Medulla oblongata (tissue), 1 donor: ENCODE measurements around the gene SUPT4H1.

Experiments used
- DNase-seq: peaks from one replicate; pipeline ENCODE4 v3.0.0-alpha.2; 2015; ENCODE audit errors: extremely low spot score

Gene SUPT4H1

DNA sequence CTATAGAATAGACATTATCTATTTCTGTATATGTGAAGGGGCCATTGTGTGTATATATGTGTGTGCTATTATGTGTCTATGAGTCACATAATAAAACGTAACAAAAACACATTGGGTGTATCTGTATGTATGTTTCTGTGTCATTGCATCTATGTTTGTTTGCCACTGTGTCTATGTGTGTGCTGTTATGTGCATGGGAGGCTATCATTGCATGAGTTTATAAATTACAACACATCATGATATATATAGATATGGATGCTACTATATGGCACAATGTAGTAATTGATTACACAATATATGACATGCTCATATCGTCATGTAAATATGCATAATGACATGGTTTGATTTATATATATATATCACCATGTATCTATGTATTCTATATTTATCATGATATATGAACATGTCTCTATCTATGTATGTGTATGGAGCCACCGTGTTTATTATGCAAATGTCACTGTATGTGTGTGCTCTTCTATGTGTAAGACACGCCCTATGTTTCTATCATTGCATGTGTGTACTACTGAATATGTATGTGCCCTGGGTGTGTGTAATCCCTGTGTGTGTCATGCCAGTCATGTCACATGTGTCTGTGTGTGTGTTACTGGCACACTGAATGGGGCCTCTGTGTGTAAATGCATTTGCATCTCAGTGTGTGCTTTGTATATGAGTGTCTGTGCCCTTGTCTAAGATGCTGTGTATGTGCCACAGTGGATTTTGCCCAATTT is 22.0 kb downstream of the SUPT4H1 start:
- DNase-seq: no peak

DNA sequence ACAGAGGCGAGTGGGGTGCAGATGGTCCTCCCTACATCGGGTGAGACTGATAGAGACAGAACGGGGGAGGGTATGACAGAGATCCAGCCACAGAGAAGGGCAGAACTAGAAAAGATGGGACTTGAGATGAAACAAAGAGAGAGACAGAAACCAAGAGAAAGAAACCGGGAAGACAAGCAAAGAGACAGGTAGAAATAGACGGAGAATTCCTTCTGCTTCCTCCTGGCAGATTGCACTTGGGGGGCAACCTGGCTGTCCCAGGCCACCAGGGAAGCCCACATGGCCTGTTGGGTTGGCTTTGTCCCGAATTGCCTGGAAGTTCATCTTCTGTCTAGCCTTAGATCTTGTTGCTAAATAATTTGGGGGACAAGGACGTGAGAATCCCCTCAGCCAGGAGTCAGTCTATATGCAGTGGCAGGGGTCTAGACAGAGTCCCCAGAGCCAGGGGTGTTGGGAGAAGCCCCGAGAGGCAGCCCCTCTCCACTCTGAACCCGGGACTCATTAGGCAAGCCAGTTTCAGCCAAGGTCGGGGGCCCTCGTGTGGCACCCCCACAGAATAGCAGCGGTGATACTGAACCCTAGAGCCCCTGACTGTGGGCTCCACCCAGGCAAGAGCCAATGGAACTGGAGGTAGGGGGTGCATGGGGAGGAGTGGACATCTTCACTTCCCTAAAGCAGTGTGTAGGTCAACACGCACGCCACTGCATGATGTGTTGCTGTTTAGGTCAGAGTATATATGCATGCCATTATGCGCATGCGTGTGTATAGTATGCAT is 22.8 kb downstream of the SUPT4H1 start:
- DNase-seq: peak; percentile 75

DNA sequence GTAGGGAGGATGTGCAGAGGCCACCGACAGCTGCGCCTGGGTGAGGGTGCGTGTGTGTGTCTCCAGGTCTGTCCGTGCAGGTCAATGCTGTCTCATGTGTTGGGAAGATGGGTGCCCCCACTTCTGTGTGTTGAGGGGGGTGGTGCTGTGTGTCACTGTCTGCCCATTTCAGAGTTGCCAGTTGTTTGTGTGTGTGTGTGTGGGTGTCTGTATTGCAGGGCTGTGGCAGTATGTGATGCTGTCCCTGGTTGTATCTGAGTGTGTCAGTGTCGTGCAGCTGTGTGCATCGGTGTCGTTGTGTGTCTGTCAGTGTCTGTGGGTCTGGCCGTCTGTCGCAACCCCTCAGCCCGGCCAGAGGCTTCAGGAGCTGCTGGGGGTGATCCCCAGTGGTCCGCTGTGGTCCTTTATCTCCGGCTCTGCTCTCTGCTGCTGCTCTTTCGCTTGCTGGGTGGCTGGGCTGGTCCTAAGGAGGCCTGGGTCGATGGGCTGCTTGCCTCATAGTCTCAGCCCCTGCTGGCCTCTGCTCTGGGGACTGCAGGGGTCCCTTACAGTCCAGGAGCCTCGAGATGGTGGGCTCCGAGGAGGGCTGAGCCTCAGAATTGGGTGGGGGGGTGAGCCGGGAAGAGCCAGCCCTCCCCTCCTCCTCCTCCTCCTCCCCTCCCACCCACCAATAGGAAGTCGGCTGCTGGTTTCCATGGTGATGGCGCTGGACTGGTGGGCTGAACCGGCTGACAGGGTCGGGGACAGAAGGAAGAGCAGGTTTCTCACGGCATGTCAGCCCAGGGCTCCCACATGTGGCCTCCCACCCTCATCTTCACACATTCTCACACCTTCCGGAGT is 23.6 kb downstream of the SUPT4H1 start, which contains the start of gene TSPOAP1:
Gene TSPOAP1, minus strand, starts transcription at position 601 of the 840 bp plus-strand sequence. CDS start 875 bp downstream, outside the sequence.
- peak; percentile 56 for DNase-seq

DNA sequence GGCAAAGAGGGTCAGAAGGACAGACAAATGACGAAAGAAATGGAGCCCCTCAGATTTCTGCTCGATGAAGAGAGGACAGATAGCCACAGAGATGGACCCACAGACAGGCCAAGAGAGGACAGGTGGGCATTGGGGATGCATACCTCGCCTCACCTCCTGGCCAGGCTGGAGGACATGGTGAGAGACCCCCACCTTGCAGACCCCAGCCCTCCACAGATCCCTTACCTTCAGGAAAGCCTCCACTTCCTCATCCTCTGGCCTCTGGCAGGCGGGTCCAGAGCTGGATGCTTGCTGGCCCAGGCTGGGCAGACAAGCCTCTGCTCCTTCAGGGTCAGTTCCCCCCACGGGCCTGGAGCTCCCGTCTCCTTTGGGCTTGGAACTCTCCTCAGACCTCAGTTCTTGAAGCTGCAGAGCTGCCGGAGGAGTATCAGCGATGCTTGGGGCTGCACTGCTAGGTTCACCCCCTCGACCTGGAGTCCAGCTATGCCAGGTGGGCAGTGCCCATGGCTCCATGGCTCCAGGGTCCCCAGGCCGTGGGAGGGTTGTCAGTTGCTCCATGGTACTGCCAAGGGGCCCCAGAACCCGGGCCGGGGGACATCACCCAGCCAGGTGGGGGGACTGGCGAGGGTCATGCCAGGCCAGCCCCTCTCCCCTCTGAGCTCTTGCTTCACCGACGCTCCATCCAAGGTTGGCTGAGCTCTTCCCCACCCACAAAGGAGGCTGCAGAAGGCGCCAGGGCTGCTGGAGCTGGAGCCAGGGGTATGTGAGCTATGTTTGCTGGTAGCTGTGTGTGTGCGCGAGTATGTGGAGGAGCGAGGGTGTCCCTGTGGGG is 24.4 kb downstream of the SUPT4H1 start:
- no peak for DNase-seq

DNA sequence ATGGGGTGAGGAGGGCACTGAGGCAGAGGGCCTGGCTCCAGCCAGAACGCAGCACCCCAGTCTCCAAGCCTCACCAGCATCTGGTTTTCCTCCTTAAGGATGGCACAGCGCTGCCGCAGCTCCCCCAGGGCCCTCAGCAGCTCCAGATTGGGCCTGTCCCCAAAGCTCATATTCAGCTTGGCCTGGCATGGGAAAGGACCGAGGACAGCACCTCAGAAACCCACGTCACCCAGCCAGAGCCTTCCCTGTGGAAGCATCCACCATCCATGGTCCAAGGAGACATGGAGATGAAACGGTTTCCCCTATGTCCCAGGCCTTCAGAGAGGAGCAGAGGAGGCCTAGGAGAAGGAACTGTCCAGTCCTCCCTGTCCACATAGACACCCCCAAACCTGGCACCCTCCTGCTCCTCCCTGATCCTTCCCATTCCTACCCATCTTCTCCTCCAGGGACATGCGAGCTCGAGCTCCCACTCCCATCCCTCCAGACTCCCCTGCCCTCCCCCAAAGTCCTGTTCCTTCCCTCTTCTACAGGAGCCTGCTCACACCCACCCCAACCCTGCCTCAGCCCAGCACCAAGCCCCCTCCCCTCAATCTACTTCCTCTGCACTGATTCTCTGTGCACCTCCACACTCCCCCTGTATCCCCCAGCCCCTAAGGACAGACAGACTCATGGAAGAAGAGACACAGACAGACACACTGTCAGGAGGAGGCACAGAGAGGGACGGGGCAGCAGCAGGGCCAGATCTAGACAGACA is 25.2 kb downstream of the SUPT4H1 start:
- DNase-seq: no peak

DNA sequence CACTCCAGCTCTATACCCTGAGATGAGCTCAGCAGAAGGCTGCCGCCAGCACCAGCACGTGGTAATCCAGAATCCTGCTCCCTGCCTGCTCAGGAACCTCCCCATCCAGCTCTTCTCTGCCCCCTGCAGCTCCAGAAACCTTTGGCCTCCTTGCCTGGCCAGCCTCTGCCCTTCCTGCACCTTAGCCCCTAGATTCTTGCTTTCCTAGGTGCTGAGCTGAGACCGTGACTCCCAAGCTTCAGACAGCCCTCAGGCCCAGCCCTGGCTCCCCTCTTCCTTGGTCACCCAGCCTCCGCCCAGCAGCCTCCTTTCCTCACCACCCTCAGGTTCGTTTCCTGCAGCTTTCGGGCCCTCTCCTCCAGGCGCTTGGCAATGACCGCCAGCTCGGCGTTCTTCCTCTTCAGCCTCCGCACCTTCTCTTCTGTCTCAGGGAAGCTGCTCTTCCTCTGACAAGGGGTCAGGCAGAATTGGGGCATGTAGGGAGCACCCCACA is 26.0 kb downstream of the SUPT4H1 start:
- DNase-seq: no peak

DNA sequence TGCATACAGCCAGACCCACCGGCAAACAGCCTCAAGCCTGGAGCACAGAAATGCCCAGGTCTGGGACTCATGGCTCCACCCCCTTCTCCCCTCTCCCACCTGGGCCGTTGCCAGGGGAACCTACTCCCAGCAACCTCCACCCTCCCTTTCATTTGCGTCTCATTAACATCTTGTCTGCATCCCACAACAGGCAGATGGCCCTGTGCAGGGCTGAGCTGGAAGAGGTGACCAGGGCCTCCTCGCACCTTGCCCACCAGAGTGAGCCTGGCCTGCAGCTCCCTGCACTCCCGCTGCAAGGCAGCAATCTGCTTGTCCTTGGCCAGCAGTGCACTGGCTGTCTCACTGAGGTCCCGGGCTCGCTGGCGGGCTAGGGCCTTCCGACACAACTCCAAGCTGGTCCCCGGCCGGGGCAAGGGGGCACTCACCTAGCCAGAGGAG is 26.7 kb downstream of the SUPT4H1 start:
- no peak for DNase-seq

DNA sequence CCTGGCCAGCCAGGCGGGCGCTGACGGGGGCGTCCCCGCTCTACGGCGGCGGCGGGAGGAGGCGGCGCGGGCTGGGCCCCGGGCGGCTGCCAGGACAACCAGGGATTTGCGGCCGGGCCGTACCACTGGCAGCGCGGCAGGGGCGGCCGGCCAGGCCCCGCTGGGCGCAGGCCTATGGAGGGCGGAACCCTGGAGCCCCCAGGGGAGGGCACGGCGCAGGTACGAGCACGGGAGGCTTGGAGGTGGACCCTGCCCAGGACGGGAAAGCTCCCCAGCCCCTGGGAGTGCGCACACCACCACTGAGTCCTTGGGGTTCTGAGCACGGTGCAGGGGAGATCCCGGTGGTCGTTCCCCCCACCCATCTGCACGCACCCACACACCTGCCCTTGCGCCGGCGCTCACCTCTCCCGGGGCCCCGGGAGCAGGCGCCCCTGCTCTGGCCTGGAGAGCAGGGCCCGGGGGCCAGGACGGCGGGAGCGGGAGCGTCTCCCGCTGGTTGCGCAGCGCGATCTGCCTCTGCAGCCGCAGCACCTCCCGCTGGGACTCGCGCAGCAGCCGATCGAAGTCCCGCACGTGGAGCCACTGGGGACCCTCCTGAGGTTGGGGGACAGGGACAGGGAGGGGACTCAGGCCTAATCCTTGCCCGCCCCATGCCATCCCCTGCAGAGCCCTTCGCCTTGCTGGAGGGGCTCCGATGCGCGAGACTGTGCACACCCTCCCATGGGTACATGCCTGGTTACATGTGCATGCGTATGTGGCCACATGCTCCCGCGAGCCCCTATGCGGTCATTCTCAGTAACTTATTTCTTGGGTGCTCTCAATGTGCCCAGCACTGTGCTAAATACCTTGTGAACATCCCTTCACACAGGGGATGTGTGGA is 27.4 kb downstream of the SUPT4H1 start:
- DNase-seq: no peak

DNA sequence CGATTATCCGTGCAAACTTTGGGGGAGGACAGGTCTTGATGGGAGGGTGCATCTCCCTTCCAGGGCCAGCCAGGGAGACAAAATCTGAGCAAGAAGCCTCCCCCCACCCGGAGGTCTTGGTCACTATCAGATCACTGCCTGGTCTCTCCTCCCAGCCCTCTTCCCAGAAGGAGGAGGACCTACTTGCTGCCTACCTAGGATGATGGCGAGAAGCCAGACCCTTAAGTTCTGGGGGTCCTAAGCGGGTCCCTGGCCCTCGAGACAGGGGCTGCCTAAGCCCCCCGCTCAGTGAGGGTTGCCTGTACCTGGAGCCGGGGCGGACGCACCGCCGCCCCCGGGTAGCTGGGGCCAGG is 28.0 kb downstream of the SUPT4H1 start:
- no peak for DNase-seq

DNA sequence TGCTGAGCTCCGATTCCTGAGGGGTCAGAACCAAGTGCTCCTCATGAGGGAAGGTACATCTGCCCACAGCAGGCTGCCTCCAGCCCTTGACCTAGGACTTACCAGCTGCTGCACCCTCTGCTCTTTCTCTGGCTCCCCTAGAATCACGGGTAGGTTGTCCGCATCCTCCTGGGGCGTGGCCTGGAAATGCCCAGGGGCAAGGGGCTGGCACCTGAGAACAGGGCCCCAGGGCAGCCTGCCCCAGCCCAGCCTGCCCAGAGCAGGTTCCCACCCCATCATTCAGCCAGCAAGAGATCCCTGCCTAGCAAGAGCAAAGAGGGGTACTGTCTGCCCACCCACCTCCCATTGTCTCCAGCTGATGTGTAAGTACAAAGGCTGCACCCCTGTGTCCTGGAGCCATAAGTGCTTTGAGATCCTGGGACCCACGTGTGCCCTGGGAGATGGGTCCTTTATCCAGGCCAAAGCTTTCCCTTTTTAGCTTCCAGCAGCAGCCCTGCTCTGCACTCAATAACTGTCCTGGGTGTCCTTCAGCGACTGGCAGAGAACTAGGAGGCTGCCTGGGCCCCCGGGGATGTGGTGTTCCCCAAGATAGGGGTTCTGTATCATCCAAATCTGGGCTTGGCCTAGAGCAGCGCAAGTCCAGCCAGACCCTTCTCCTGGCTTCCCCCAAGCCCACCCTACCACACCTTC is 28.5 kb downstream of the SUPT4H1 start:
- DNase-seq: no peak

DNA sequence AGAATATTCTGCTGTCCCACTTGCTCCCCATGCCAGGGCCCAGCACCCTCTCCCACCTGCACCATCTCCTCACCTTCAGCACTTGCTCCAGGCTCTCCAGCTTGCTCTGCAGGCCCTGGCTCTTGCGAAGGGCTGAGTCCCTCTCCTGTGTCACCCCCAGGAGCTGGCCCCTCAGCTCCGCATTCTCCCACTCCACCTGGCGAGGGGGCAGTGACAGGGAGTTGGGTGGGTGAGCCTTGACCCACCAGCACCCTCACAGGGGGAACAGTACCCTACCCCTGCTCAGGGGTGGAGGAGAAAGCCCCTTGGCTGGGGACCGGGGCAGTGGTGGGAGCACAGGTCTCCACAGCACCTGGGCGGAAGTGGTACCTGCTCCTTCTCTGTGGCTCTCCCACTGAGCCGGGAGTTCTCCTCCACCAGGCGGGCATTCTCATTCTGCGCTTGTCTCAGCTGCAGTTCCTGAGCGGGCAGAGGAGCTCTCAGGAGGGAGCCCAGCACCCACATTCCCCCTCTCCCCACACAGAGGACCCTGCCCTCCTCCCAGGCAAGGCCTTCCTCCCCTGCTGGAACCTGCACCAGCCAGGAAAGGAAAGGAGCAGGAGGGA is 29.3 kb downstream of the SUPT4H1 start:
- DNase-seq: no peak

DNA sequence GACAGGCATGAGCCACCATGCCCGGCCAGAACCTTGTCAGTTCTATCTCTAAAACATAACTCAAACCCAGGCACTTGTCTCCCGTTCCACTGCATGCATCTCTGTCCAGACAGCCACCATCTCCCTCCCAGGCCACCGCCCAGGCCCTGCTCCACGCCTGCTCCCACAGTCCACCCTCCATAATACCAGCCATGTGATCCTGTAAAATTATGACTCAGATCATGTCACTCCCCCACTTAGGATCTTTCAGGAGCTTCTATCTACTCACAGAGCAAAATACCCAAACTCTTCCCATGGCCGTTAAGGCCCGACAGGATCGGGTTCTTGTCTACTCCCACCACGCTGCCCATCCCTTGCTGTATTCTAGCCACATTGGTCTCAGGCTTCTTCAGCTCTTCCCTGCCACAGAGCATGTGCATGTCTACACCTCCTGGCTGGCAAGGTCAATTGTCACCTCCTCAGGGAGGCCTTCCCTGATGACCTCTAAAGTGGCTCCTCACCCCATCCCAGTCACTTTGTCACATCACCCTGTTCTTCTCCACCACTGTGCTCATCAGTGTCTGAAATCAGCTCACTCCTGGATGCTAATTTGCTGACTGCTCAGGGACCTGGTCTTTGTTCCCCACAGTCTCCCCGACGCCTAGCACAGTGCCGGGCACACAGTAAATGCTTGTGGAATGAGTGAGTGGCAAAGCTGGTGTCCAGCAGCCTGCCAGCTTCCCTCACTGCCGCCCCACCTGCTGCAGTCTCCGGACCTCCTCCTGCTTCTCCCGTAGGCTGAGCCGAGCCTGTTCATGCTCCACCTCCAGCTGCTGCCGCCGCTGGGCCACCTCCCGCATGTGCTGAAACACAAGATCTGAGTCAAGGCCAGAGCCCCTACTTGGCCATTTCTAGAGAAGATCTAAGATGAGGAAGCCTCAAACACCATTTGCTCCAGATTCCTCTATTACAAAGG is 30.2 kb downstream of the SUPT4H1 start:
- no peak for DNase-seq

DNA sequence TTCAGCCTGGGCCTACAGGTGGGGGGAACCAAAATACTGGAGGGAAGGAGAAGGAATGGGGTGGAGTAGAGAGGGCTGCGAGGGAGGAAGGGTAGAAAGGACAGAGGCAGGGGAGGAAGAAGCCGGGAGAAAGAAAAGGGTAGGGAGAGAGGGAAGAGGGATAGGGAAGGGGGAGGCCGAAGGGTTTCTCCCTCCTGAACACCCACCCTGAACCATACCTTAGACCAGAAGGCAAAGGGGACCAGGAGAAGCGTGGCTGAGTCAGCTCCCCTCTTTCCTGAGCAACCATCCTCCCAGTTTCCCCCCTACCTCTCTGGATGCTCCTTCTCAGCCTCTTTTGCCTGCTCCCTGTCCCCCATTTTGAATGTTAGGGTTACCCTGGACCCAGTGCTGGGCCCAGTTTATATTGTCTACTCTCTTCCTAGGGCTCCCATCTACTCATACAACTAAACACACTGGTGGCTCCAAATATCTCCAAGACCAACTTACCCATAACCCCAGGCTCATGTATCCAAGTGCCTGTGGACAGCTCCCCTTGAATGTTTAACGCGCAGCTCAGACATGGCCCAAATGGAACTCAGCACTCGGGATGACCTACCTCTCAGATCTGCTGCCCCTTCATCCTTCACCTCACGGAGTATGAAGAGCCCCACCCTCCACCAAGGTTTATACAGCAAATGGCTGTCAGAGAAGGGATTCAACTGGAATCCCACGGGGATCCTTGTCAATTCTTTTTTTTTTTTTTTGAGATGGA is 31.3 kb downstream of the SUPT4H1 start:
- no peak for DNase-seq

DNA sequence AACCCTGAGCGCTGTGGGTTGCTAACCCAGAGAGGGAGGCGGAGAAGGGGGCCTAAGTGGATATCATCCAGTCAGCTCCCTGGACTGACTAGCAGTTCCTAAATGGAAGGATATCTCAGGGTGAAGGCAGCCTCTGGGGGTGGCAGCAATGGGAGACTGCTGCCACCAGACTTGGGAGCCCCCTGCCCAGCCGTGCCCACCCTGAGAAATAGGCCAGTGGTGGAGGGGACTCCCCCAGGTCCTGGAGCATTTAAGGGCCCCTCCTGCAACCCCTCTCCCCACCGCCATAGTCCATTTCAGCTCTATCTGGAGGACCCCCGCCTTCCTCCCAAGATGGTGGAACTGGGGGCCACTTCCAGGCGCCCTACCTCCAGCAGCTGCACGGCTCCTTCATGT is 31.8 kb downstream of the SUPT4H1 start:
- no peak for DNase-seq

DNA sequence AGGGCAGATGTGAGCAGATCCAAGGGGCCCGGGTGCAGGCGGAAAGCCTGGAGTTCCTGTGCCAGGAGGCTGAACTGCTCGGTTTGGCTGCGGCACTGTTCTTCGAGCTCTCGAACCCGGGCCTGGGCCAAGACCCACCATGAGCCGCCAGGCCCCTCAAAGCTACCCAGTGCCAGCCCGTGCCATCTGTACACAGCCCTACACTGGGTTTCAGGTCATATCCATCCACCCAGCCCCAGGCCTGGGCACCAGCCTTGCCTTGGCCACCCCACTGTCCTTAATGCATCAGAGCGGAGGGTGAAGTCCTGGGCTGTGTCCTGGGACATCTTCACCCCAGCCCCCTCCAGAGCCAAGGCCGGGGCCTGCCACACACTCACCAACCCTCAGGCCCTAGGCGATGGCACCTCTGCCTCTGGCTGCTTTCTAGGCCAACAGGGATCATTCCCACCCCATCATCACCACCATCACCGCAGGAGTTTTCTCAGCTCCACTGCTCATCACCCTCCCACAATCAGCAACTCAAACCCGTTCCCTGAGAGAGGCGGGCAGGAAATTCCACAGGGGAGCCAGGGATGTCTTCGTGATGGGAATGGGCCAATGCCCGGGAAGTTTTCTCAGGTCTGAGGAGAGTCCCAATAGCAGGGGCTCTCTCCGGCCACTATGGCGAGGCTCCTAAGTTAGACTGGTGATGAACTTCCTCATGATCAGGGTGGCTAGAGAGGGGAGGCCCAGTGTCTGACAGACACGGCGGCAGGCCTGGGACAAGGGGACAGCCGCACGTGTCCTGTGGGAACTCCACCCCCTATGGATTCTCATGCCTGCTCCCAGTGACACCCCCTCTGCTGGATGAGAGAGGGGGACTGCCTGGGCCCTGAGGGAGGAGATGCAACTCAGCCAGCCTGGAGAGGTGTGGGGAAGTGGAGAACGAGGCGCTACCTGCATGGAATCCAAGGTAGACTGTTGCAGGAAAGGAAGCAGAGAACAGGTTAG is 32.5 kb downstream of the SUPT4H1 start:
- DNase-seq: no peak
